DND-41 (cell line): ENCODE results near the gene FHDC1.

Experiments used
- EZH2 ChIP-seq: IDR thresholded peaks from 3 replicates; pipeline ENCODE4 v1.6.1; 2012; ENCODE audit warnings: borderline replicate concordance, low read depth, mild to moderate bottlenecking, moderate library complexity, low read length, inconsistent platforms; ENCODE audit not compliant: severe bottlenecking
- TF ChIP-seq, protein P1 (sequence below): IDR thresholded peaks from 2 replicates; pipeline ENCODE4 v1.5.1; 2012; ENCODE audit warnings: borderline replicate concordance, low read length, moderate library complexity, mild to moderate bottlenecking; ENCODE audit not compliant: poor library complexity, severe bottlenecking; ENCODE audit errors: extremely low read depth

DNA sequence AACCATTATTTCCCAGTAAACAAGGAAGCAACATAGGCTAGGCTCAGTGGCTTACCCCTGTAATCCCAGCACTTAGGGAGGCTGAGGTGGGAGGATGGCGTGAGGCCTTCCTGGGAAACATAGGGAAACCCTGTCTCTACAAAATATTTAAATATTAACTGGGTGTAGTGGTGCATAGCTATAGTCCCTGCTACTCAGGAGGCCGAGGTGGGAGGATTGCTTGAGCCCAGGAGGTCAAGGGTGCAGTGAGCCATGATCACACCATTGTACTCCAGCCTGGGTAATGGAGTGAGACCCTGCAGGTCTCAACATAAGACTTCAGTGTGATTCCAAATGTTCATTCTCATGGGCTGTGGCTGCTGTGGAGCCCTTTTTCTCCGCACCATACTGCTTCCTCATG, 34.9 kb downstream of the FHDC1 start:
- TF ChIP-seq, protein P1, sequence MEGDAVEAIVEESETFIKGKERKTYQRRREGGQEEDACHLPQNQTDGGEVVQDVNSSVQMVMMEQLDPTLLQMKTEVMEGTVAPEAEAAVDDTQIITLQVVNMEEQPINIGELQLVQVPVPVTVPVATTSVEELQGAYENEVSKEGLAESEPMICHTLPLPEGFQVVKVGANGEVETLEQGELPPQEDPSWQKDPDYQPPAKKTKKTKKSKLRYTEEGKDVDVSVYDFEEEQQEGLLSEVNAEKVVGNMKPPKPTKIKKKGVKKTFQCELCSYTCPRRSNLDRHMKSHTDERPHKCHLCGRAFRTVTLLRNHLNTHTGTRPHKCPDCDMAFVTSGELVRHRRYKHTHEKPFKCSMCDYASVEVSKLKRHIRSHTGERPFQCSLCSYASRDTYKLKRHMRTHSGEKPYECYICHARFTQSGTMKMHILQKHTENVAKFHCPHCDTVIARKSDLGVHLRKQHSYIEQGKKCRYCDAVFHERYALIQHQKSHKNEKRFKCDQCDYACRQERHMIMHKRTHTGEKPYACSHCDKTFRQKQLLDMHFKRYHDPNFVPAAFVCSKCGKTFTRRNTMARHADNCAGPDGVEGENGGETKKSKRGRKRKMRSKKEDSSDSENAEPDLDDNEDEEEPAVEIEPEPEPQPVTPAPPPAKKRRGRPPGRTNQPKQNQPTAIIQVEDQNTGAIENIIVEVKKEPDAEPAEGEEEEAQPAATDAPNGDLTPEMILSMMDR = no peak
- TF ChIP-seq EZH2 = no peak
